Measurements from ENCODE around the gene KLK12.

KLK12 gene

DNA sequence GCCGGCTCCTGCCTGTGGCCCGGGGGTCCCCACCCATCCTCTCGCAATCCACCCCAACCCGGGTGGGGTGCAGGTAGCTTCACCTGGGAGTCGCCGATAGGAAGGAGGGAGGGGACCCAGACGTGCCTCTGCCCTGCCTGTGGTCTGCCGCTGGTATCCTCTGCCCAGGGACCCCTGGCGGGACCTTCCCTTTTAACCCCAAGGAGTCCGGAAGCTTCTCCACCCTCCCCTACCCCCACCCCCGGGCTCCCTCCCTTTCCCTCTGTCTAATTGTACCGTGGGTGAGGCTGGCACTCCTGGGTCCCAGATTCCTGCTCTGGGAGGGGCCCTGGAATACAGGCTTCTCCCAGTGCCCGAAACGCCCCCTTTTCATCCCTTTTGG is 15.3 kb downstream of the KLK12 start, which contains the start of gene KLK10:
TSS of gene KLK10 (minus strand) at position 166 of the 382 bp plus-strand sequence. CDS start 579 bp downstream, outside the sequence.
- H3K4me3 ChIP-seq: peak within 1 kb of the TSS; percentile 22 to 50 (median 26)
- H3K27ac ChIP-seq: peak within 1 kb of the TSS in 19 of 21 experiments; percentile 29 to 93 (median 75)

DNA sequence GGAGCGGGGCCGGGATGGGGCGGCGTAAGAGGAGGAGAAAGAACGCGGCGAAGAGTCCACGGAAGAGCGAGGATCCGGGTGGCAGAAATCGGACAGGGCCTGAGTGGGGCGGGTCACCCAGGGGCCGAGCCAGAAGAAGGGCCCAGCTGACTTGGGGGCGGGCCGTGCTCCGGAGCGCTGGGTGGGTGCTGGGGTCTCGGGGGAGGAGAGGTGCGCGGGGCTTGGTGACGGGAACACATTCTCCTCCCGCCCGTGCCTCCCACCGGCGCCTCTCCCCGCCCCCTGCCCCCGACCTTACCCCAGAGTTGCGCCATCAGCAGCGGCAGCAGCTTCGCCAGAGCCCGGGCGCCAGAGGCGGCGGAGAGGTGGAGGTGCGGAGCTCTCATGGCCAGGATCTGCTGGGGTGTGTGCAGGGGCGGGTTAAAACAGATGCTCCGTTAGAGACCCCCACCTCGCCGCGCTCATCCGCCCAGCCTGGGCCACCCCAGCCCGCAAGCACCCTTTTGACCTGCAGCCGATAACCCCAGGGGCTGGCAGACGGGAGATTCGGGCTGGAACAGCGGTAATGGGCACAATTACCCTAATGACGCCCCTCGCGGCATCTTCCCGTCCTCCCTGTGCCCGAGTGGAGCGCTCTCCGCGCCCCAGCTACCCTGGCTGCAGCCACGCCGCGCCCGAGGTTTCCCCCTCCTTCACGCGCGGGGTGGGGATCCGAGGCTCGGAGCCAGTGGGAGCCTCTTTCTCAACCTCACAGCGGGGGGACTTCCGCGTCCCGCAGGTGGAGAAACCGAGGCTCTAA is 15.9 kb downstream of the KLK12 start:
- Histone ChIP-seq H3K4me3 (peak overlapping the region; percentile 22 to 50 (median 26)), H3K27ac (peak overlapping the region in 19 of 21 experiments; percentile 29 to 93 (median 75))

DNA sequence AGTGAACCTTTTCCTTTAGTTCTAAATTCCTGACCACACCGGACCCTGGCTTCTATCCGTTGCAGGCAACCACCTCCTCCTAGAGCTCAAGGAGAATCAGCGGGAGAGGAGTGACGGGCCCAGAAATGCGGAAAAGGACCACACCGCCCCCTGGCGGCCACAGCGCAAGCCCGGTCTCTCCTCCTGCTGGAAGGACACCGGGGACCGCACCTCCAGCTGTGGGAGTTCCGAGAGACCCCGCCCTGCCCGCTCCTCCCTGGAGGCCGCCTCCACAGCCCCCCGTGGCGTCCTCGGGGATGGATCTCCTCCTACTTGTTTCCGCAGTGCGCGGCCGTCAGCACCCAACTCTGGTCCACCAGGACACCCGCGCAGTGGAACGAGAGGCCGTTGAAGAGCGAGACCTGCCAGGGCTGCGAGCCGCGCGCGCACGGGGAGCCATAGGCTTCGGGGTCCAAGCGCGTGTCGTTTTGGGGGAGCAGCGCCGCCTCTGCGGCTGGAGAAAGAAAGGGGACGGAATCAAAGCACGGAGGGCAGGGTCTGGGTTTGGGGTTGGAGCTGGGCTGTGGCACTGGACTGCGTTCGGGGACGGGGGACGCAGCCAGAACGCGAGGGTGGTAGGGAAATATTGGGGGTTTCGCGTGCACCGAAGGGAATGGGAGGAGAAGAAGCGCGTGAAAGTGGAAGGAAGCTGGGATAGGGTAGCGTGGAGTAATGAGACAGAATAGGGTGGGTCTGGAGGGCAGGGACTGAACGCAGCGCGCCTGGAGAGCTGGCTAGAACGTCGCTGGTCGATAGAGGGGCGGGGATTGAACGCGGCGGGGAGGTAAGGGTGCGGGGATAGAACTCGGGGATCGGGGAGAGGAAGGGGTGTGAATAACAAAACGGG is 17.8 kb downstream of the KLK12 start:
- peak overlapping the region; percentile 13 to 42 (median 35) for H3K4me3 ChIP-seq
- peak overlapping the region in 18 of 21 experiments; percentile 31 to 83 (median 71) for H3K27ac ChIP-seq

DNA sequence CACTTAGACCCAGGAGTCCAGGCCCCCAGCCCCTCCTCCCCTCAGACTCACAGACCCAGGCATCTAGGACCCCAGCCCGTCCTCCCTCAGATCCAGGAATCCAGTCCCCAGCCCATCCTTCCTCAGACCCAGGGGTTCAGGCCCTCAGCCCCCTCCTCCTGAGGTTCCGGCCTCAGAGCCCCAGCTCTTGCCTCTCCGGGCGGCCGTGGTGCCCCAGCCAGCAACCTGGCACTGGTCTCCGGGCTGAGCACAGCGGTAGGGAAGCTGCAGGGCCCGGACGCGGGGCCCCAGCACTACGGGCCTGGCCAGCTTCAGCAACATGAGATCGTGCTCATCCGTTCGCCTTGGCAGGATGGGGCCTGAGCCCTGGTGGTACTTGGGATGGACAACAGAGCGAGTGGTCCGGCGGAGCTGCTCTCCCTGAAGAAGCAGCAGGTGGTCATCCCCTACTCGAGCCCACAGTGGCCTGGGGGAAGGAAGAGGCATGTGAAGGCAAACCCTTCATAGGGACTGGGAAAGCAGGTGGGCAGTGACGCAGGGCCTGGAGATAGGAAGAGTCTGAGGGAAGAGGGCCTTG is 19.0 kb downstream of the KLK12 start:
- H3K27ac ChIP-seq: no peak overlapping the region
- H3K4me3 ChIP-seq: no peak overlapping the region

DNA sequence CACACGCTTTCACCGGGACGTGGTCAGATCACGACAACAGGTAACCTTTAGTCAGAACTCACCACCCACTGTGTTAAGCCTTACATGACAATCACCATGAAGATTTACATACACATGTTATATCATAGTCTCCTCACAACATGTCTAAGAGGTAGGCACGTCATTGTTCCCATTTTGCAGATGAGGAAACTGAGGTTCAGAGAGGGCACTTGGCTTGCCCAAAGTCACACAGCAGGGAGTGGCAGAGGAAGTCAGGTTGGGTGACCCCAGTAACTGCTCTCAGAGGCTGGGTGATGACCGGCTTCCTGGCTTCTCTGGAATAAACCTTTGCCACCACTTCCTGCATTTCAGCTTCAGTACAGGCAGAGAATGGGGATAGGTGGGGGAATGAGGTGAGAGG is 20.6 kb downstream of the KLK12 start:
- H3K4me3 ChIP-seq: no peak overlapping the region
- peak overlapping the region in 1 of 21 experiments; percentile 22 for H3K27ac ChIP-seq

DNA sequence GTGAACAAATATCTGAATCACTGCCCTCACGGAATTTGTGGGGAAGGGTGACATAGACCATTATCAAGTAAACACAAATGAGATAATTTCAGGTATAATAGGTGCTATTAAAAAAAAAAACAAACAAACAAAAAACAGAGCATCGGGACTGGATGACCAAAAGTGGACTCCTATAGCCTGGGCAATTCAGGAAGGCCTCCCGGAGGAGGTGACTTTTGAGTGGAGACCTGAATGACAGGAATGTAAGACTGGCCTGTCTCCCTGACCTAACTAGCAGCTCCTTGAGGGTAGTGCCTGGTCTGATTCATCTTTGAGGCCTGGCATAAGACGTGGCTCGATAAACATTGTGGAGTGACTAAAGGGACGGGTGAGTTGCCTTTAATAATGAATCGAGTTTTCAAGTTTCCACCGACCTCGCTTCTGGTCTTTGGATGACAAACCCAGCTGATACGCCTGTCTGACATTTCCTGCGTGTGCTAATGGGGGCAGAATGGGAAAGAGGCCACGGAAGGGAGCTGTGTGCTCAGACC is 22.1 kb downstream of the KLK12 start:
- Histone ChIP-seq H3K27ac (no peak overlapping the region), H3K4me3 (no peak overlapping the region)

DNA sequence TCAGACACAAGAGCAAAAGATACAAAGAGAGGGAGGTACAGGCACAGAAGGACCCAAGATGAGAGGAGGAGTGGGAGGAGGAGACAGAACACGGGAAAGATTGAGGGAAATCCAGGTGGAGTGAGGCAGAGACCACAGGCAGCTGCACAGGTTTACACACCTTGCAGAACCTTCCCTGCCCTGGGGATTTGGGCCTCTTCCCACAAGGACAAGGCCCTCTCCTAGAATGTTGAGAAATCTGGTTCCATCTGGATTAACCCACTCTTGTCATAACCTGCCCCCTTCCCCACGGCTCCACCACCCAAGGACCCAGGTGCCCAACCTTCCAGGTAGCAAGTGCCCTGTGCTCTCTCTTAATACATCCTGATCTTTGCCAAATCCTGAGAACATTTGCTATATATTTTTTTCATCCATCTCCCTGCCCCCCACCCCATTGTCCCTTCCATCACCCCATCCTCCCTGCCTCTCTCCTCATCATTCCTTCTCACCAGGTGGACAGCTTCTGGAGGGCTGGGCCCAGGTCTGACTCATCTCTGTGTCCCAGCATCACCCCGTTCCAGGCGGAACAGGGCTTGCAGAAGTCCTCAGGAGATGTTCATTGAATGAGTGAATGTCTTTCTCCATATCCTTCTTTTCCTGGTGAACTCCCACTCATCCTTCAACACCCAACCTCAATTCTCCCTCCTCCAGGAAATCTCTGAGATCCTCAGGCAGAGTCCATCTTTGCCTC is 24.6 kb downstream of the KLK12 start:
- H3K27ac ChIP-seq: peak overlapping the region in 13 of 21 experiments; percentile 20 to 71 (median 55)
- H3K4me3 ChIP-seq: no peak overlapping the region

DNA sequence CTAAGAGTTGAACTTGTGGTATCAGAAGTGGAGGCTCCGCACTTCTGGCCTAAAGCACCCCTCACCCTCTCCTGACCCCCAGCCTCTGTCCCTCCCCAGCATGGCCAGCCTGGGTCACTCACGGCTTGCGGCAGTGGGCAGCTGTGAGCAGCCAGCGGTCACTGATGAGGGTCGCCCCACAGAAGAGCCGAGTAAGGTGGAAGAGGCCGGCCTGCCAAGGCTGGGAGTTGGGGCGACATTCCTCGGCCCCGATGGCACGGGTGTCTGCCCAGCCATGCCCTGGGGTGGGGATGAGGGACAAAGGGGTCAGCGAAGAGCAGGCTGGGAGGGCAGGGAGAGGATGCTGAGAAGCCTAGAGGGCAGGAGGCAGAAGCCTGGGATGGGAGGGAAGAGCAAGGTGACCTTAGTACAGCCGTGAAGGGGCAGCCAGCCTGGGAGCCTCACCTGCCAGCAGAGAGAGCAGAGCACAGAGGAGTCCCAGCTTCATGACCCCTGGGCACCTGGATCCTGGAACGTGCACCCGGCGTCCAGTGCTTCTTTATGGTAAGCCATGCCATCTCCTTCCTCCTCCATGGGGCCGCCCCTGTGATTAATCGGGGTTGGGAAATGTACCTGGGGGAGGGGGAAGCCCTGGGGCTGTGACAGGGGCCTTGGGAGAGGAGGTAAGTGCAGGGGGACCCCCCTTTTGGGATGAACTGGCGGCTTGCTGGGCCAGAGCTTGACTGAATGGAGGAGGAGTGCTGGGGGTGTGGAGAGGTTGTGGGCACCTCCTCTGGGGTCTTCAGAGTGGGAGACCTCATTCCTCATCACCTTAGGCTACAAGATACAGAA is 25.5 kb downstream of the KLK12 start:
- peak overlapping the region in 14 of 21 experiments; percentile 20 to 71 (median 52) for H3K27ac ChIP-seq
- H3K4me3 ChIP-seq: no peak overlapping the region

DNA sequence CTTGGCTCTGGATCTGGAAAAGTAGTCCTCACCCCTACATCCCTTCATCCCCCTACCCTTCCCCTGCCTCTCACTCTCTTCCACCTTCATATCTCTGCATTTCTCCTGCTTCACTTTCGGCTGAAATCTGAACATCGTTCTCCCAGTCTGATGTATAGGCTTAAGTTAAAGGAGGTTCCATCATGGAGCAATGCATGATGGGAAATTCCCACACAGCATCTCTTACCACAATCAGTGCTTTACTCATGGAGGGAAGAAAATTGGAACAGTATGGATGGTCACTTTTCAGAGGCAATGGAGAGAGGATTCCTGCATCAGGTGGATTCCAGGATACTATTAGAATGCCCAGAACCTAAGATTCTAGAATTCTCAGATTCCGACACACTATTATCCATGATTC is 27.3 kb downstream of the KLK12 start:
- Histone ChIP-seq H3K4me3 (no peak overlapping the region), H3K27ac (no peak overlapping the region)

DNA sequence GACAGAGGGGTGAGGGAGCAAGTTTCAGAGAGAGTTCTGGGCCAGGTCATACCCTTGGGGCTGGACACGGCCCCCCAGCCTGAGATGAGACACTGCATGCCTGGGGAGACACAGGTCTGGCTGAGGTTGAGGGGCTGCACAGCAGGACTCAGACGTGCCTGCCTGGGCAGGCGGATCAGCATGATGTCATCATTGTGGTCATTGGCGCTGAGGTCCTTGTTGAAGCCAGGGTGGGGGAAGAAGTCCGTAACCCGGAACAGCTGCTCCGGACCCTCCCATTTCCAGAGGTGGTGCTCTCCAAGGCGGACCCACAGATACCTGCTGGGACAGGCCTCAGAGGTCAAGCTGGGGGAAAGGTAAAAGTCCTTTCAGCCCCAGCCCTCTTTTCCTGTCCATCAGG is 28.4 kb downstream of the KLK12 start:
- Histone ChIP-seq H3K27ac (no peak overlapping the region), H3K4me3 (no peak overlapping the region)

DNA sequence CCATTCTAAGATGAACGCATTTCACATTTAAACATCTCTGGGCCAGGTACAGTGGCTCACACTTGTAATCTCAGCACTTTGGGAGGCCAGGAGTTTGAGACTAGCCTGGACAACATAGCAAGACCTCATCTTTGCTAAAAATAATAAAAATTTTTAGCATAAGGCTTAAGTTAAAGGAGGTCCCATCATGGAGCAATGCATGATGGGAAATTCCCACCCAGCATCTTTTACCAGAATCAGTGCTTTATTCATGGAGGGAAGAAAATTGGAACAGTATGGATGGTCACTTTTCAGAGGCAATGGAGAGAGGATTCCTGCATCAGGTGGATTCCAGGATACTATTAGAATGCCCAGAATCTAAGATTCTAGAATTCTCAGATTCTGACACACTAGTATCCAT is 29.6 kb downstream of the KLK12 start:
- Histone ChIP-seq H3K27ac (no peak overlapping the region), H3K4me3 (no peak overlapping the region)

DNA sequence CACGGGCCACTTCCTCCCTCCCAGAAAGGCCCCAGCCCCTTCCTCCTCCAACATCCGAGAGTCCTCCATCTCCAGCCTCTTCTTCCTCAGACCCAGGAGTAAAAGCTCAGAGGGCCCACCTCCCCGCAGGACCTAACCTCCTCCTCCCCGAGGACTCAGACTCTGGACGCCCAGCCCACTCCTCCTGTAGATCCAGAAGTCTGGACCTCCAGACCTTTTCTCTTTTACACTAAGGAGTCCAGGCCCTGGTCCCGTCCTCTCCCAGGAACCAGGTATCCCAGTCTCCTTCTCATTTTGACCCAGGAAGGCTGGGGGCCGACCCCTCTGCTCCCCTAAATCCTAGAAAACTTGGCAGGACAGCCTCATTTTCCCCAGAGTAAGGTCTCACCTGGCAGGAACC is 31.5 kb downstream of the KLK12 start:
- peak overlapping the region in 1 of 21 experiments; percentile 10 for H3K27ac ChIP-seq
- H3K4me3 ChIP-seq: no peak overlapping the region

DNA sequence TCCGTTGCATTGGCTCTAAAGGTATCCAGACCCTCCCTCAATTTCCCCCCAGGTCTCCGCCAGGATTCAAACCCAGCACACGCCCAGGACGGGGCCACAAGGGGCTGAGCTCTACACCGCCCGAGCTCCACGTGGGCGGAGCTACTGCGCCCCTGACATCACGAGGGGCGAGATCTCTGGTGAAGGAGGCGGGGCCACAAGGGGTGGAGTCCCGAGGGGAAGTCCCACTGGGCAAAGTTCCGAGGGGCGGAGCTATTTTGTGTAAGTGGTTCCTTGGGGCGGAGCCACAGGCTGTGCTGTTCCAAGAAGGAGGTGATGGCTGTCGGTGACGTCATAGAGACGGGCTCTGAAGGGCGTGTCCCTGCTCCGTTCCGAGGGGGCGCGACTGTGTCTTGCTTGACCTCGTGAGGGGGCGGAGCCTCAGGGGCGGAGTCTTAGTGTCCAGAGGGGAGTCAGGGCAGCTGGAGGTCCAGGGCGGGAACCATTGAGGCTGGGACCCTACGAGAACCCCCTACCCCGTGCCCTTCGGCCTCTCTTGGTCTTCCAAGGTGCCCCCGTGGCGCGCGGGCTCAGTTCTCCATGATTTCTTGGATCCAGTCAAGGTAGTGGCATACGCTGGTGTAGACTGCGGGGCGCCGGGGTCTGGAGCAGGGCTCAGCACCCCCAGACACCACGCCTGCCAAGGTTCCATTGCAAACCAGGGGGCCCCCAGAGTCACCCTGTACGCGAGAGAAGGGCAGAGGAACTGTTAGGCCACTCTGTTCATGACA is 32.1 kb downstream of the KLK12 start:
- H3K27ac ChIP-seq: peak overlapping the region in 14 of 21 experiments; percentile 10 to 85 (median 74)
- H3K4me3 ChIP-seq: peak overlapping the region in 1 of 7 experiments; percentile 32

DNA sequence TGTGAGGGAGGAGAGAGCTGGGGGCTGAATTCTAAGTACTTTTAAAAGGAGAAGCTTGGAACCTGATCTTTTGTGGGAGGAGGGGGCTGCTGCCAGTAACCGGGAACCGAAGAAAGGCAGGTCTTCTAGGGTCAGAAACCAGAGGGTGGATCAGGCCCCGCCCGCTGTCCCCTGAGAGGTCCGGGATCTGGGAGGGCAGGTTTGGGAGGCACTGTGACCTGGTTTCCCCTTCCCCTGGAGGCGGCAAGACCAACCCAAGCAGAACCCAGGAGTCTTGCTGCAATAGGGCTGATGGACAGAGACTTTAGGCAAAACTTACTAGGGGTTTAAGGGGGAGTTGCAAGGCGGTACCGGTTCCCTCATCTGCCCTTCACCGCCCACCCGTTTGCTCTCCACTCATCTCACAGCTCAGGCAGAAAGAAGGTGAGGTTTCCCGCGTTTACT is 32.7 kb downstream of the KLK12 start:
- H3K27ac ChIP-seq: peak overlapping the region in 19 of 21 experiments; percentile 13 to 85 (median 71)
- H3K4me3 ChIP-seq: peak overlapping the region in 1 of 7 experiments; percentile 32

DNA sequence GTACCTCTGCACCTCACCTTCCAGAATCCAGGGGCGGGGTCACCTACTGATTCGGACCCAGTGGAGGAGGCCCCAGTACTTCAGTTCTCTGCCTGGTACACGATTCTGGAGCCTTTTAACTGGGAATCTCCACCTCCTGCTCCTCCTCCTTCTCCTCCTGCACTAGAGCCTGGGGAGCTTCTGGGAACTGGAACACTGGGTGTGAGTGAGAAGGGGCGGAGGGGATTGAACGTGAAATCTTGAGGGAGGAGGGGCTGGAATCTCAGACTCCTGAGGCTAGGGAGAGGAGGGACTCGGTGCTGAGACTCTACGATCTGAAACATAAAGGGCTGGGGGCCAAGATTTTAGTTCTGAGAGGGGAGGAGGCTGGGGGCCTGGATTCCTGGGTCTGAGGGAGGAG is 33.3 kb downstream of the KLK12 start, which contains the start of gene KLK8:
TSS of gene KLK8 (minus strand) at position 90 of the 400 bp plus-strand sequence. CDS start 437 bp downstream, outside the sequence.
- Histone ChIP-seq H3K27ac (peak within 1 kb of the TSS in 19 of 21 experiments; percentile 13 to 85 (median 71)), H3K4me3 (peak within 1 kb of the TSS; percentile 3 to 38 (median 25))

DNA sequence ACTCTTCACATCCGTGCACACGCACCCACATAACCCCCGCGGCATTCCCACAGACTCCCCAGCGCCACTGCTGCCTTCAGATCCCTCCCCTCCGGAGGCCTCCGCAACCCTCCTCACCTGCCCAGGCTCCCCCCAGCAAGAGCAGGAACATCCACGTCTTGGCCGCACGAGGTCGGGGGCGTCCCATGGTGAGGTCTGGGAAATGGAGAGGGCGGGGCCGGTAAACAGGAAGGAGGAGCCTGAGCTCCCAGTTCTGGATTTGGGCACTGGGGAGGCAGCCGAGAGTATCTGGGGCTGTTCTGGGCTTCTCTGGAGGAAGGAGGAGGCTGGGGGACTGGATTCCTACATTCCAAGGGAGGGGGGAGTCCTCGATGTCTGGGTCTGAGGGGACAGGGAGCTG is 33.8 kb downstream of the KLK12 start:
- peak overlapping the region; percentile 3 to 38 (median 25) for H3K4me3 ChIP-seq
- peak overlapping the region in 18 of 21 experiments; percentile 1 to 85 (median 71) for H3K27ac ChIP-seq

DNA sequence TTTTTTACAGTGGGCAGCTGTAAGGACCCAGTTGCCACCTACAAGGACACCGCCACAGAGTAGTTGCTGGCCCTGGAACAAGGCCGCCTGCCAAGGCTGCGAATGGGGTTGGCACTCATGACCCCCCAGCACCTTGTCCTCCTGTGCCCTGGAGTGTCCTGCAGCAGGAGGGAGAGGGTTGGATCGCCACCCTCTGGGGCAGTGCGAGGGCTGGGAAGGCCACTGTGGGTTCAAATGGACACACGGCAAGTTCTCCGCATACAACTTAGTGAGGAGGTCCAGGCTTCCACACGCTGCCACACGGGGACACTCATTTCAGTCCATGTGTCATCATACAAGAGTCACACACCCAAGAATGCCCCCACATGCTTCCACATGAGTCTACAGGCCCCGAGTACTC is 34.4 kb downstream of the KLK12 start:
- peak overlapping the region in 14 of 21 experiments; percentile 13 to 85 (median 74) for H3K27ac ChIP-seq
- H3K4me3 ChIP-seq: peak overlapping the region; percentile 3 to 38 (median 25)

Measured in skin epidermis (tissue), 12 donors.